SK-N-MC (cell line): ENCODE measurements around the gene IL21R.

ENCODE experiments used
- EZH2 ChIP-seq: fragments of 200-600 bp; sonication (generic); IDR thresholded peaks from one replicate; pipeline ENCODE4 v1.6.1; 2017; ENCODE audit warnings: antibody characterized with exemption
- FOXP2 ChIP-seq: optimal IDR thresholded peaks from 2 replicates; pipeline ENCODE3; 2011; ENCODE audit warnings: mild to moderate bottlenecking, moderate library complexity; ENCODE audit not compliant: insufficient read depth; ENCODE audit errors: extremely low read length, control extremely low read depth
- POLR2AphosphoS5 ChIP-seq: IDR thresholded peaks from 2 replicates; pipeline ENCODE4 v1.6.1; 2012; ENCODE audit warnings: mild to moderate bottlenecking, low read depth, low read length, borderline replicate concordance

GRCh38 chr16:27489421-27489820 lies 87.4 kb downstream of the IL21R start:
- TF ChIP-seq POLR2AphosphoS5 (no peak), EZH2 (no peak), FOXP2 (no peak)
